Neural crest cell (in vitro differentiated cells): ENCODE data around the gene OR4K14. TPM values are rescaled to one million over a fixed set of nuclear protein-coding genes. Genes with fewer than 3 reads are reported as not detected.
"Not testable (repeated sequence)": the region's sequence is repeated elsewhere in the genome, so short reads cannot be mapped to it uniquely, and the experiment has no call there.

Source experiments
- DNase-seq: peaks from one replicate; pipeline ENCODE4 v3.0.0; 2021; ENCODE audit warnings: low read depth, mixed read lengths, low spot score
- H3K27ac Mint-ChIP-seq: one replicate; pipeline ENCODE4 v1.8.0; 2021; ENCODE audit warnings: mild to moderate bottlenecking, mixed read lengths; ENCODE audit not compliant: unreplicated experiment
- H3K27me3 Mint-ChIP-seq: 2 replicates; pipeline ENCODE4 v1.8.0; 2021; ENCODE audit warnings: low read depth, mild to moderate bottlenecking, mixed read lengths
- H3K36me3 Mint-ChIP-seq: 2 replicates; pipeline ENCODE4 v1.8.0; 2021; ENCODE audit warnings: low read depth, mild to moderate bottlenecking, mixed read lengths
- H3K4me1 Mint-ChIP-seq: 2 replicates; pipeline ENCODE4 v1.8.0; 2021; ENCODE audit warnings: mixed read lengths
- H3K4me3 Mint-ChIP-seq: one replicate; pipeline ENCODE4 v1.8.0; 2021; ENCODE audit warnings: mild to moderate bottlenecking, mixed read lengths
- H3K9me3 Mint-ChIP-seq: 2 replicates; pipeline ENCODE4 v1.8.0; 2021; ENCODE audit warnings: mixed read lengths
- total RNA-seq: library from RNA; stranded (reverse); gene quantifications from 2 replicates; pipeline ENCODE4 v1.2.1, GENCODE V29; 2021
- TF ChIP-seq, protein P1 (sequence below): fragments of 200-600 bp; sonication (generic); conservative IDR thresholded peaks from 2 replicates; pipeline ENCODE4 v1.5.0; 2021; ENCODE audit warnings: antibody characterized with exemption, mild to moderate bottlenecking

Gene OR4K14
- total RNA-seq, 1 donor from 2014 or later = not detected

- Mint-ChIP-seq H3K9me3 (peaks cover 23% of the 10 kb centered on the region), H3K36me3 (peaks cover 8% of the 10 kb centered on the region), H3K27me3 (no peaks in the 10 kb centered on the region), H3K4me1 (no peaks in the 10 kb centered on the region), H3K27ac (no peak within 1 kb of the TSS), H3K4me3 (no peak within 1 kb of the TSS)
- TF ChIP-seq, protein P1, sequence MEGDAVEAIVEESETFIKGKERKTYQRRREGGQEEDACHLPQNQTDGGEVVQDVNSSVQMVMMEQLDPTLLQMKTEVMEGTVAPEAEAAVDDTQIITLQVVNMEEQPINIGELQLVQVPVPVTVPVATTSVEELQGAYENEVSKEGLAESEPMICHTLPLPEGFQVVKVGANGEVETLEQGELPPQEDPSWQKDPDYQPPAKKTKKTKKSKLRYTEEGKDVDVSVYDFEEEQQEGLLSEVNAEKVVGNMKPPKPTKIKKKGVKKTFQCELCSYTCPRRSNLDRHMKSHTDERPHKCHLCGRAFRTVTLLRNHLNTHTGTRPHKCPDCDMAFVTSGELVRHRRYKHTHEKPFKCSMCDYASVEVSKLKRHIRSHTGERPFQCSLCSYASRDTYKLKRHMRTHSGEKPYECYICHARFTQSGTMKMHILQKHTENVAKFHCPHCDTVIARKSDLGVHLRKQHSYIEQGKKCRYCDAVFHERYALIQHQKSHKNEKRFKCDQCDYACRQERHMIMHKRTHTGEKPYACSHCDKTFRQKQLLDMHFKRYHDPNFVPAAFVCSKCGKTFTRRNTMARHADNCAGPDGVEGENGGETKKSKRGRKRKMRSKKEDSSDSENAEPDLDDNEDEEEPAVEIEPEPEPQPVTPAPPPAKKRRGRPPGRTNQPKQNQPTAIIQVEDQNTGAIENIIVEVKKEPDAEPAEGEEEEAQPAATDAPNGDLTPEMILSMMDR = no peak
- no peak for DNase-seq
These were observed 43.8 kb downstream of the OR4K14 start, which contains the start of gene OR4K15 for GRCh38 chr14:19975291-19975690. OR4K15 (plus strand) TSS chr14:19975591; CDS start chr14:19975591, 0 bp downstream.

DNA sequence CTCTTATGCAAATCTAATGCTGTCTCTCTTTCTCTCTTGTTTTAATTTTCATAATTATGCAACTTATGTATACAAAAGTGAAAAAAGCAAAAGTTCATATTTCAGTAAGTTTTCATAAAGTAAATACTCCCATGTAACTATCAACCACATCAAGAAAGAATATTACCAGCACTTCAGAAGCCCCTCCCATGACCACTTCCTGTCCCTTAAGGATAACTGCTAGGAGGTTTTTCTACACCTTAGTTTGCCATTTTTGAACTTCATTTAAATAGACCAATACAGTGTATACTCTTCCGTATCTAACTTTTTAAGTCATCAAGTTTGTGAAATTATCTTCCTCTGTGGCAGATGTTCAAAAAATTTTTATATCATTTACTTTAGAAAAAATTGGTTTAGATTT, 44.3 kb downstream of the OR4K14 start:
- no peaks in the 10 kb centered on the region for H3K4me1 Mint-ChIP-seq
- DNase-seq = no peak
- H3K4me3 Mint-ChIP-seq = no peak overlapping the region
- H3K9me3 Mint-ChIP-seq = peaks cover 21% of the 10 kb centered on the region
- TF ChIP-seq, protein P1 = no peak
- H3K36me3 Mint-ChIP-seq = peaks cover 6% of the 10 kb centered on the region
- no peak overlapping the region for H3K27ac Mint-ChIP-seq
- no peaks in the 10 kb centered on the region for H3K27me3 Mint-ChIP-seq

- not testable (repeated sequence) for H3K36me3 Mint-ChIP-seq, H3K27ac Mint-ChIP-seq, H3K4me1 Mint-ChIP-seq, H3K27me3 Mint-ChIP-seq, DNase-seq, H3K4me3 Mint-ChIP-seq
- H3K9me3 Mint-ChIP-seq = peaks cover 17% of the 10 kb centered on the region
These were observed 49.4 kb downstream of the OR4K14 start for GRCh38 chr14:19969735-19970134.

Other genes with a start within 250 kb of the OR4K14 start
- not detected in 2 replicates for gene OR4M1, start 245.8 kb downstream of the OR4K14 start, total RNA-seq
- gene OR4N2, start 215.5 kb downstream of the OR4K14 start, total RNA-seq = not detected in 2 replicates
- not detected in 2 replicates for gene OR4K2, start 144.2 kb downstream of the OR4K14 start, total RNA-seq
- not detected in 2 replicates for gene OR4K5, start 98.7 kb downstream of the OR4K14 start, total RNA-seq
- gene OR4K1, start 88.4 kb downstream of the OR4K14 start, total RNA-seq = not detected in 2 replicates
- gene OR4K15, start 43.7 kb downstream of the OR4K14 start, total RNA-seq = not detected in 2 replicates
- not detected in 2 replicates for gene OR4Q2, start 17.1 kb downstream of the OR4K14 start, total RNA-seq
- gene OR4K13, start 16.7 kb upstream of the OR4K14 start, total RNA-seq = not detected in 2 replicates
- gene OR4L1, start 40.7 kb upstream of the OR4K14 start, total RNA-seq = not detected in 2 replicates
- not detected in 2 replicates for gene OR4K17, start 91.4 kb upstream of the OR4K14 start, total RNA-seq
- gene OR4N5, start 119.5 kb upstream of the OR4K14 start, total RNA-seq = not detected in 2 replicates
- not detected in 2 replicates for gene OR11G2, start 171.6 kb upstream of the OR4K14 start, total RNA-seq
- gene OR11H6, start 204.4 kb upstream of the OR4K14 start, total RNA-seq = not detected in 2 replicates
- not detected in 2 replicates for gene OR11H7, start 209.7 kb upstream of the OR4K14 start, total RNA-seq
- not detected in 2 replicates for gene OR11H4, start 220.0 kb upstream of the OR4K14 start, total RNA-seq